ENCODE measurements around the gene CADM4. TPM values are rescaled to one million over a fixed set of nuclear protein-coding genes. Genes with fewer than 3 reads are reported as not detected.

Gene CADM4
- total and polyA plus RNA-seq, 9 of the 15 experiments (the other 6 are each of a cell fraction or from before 2014, with no cell fraction given): 0.03 to 4.6 (median 1.3) TPM

GRCh38 chr19:43616306-43616705 lies 23.3 kb downstream of the CADM4 start (continued):
- TF ChIP-seq, protein P1, sequence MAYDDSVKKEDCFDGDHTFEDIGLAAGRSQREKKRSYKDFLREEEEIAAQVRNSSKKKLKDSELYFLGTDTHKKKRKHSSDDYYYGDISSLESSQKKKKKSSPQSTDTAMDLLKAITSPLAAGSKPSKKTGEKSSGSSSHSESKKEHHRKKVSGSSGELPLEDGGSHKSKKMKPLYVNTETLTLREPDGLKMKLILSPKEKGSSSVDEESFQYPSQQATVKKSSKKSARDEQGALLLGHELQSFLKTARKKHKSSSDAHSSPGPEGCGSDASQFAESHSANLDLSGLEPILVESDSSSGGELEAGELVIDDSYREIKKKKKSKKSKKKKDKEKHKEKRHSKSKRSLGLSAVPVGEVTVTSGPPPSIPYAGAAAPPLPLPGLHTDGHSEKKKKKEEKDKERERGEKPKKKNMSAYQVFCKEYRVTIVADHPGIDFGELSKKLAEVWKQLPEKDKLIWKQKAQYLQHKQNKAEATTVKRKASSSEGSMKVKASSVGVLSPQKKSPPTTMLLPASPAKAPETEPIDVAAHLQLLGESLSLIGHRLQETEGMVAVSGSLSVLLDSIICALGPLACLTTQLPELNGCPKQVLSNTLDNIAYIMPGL (CRISPR knock-in tag; IDR thresholded peaks at IDR 0.05): no peak
- TF ChIP-seq CBFA2T3 (IDR thresholded peaks at IDR 0.05): peak; percentile 93
- TF ChIP-seq TAL1 (IDR thresholded peaks at IDR 0.05): peak; percentile 83
- peak; percentile 86 for TF ChIP-seq CBFA2T2 (conservative IDR thresholded peaks at IDR 0.05)
- peak; percentile 27; the same call in 1 of the 2 replicates for TF ChIP-seq GATAD2B (IDR thresholded peaks at IDR 0.05; ENCODE audit: borderline replicate concordance)
- TF ChIP-seq MTA3 (IDR thresholded peaks at IDR 0.05; ENCODE audit: borderline replicate concordance): no peak
- TF ChIP-seq HDAC1 (IDR thresholded peaks at IDR 0.05): peak in 1 of 2 experiments; percentile 67; a peak in 1 of 4 replicates
- peak; percentile 73; the same call in 1 of the 2 replicates for TF ChIP-seq SMARCA4 (IDR thresholded peaks at IDR 0.05)
- TF ChIP-seq HCFC1 (IDR thresholded peaks at IDR 0.05; ENCODE audit: low read depth, low read length): no peak
- peak; percentile 78 for TF ChIP-seq POLR2AphosphoS5 (IDR thresholded peaks at IDR 0.05; ENCODE audit: control insufficient read depth, insufficient read depth, low read depth, low read length)
- TF ChIP-seq U2AF2 (optimal IDR thresholded peaks at IDR 0.05; ENCODE audit: low read depth, low read length): no peak
- no peak for TF ChIP-seq POLR3G (IDR thresholded peaks at IDR 0.05; ENCODE audit: extremely low read depth, insufficient read length, insufficient replicate concordance)
- TF ChIP-seq NFIC (IDR thresholded peaks at IDR 0.05): peak; percentile 68
- no peak for TF ChIP-seq MEF2D (tag; conservative IDR thresholded peaks at IDR 0.05; ENCODE audit: low read depth)
- TF ChIP-seq SRSF7 (optimal IDR thresholded peaks at IDR 0.05; ENCODE audit: low read depth, low read length): no peak
- TF ChIP-seq ZNF644 (tag; IDR thresholded peaks at IDR 0.05; ENCODE audit: low read depth): no peak
- no peak for TF ChIP-seq KLF10 (CRISPR knock-in tag; IDR thresholded peaks at IDR 0.05)
- TF ChIP-seq ESRRA (IDR thresholded peaks at IDR 0.05; ENCODE audit: borderline replicate concordance, low read depth): peak; percentile 97
- no peak for TF ChIP-seq ZNF584 (CRISPR knock-in tag; IDR thresholded peaks at IDR 0.05; ENCODE audit: low read depth)
- TF ChIP-seq HDAC8 (tag; IDR thresholded peaks at IDR 0.05): no peak
- TF ChIP-seq CCNT2 (IDR thresholded peaks at IDR 0.05; ENCODE audit: borderline replicate concordance, extremely low read depth, insufficient read length, low read depth, low read length): peak; percentile 31
- no peak for TF ChIP-seq NR1H2 (CRISPR knock-in tag; IDR thresholded peaks at IDR 0.05)
- no peak for TF ChIP-seq ZFX (CRISPR knock-in tag; IDR thresholded peaks at IDR 0.05)
- TF ChIP-seq, protein P2, sequence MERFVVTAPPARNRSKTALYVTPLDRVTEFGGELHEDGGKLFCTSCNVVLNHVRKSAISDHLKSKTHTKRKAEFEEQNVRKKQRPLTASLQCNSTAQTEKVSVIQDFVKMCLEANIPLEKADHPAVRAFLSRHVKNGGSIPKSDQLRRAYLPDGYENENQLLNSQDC (CRISPR knock-in tag; IDR thresholded peaks at IDR 0.05): no peak
- no peak for TF ChIP-seq NFATC3 (IDR thresholded peaks at IDR 0.05)
- peak; percentile 69 for TF ChIP-seq MTA2 (IDR thresholded peaks at IDR 0.05; ENCODE audit: low read depth)
- no peak for TF ChIP-seq RBM15 (IDR thresholded peaks at IDR 0.05; ENCODE audit: insufficient read depth, low read length)
- TF ChIP-seq NR3C1 (CRISPR knock-in tag; IDR thresholded peaks at IDR 0.05): no peak
